ENCODE data around the gene MFSD1.
"Not testable (repeated sequence)": the region's sequence is repeated elsewhere in the genome, so short reads cannot be mapped to it uniquely, and the experiment has no call there.

Gene MFSD1

DNA sequence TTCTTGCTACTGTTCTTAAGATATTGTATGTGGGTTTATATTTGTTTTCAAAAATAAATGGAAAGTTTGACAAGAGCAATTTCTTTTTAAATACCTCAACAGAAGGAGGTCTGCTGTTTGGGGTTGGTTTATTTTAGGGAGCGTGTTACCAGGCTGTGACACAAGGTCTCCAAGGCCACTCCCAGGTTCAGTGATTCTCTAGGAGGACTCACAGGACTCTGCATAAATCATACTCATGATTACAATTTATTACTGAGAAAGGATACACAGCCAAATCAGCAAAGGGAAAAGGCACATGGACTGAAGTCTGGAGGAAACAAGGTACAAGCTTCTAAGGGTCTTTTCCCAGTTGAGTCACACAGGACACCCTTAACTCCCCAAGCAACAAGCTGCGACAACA is 18.8 kb upstream of the MFSD1 start:
- Histone ChIP-seq H3K4me3 (no peak overlapping the region), H3K4me1 (no peaks in the 10 kb centered on the region), H3K36me3 (replicated peaks) (no peaks in the 10 kb centered on the region), H3K9me3 (no peaks in the 10 kb centered on the region), H3K27me3 (ENCODE audit: low read depth) (no peaks in the 10 kb centered on the region)
- in situ Hi-C loops (cut with MboI; ENCODE audit: low sequenced_read_pairs) = loop anchor here (25.0 kb wide), 1 partner anchor 246 kb away; no protein-coding TSS in a partner anchor
- no peak for DNase-seq (ENCODE audit: low spot score in 2 of 2)

DNA sequence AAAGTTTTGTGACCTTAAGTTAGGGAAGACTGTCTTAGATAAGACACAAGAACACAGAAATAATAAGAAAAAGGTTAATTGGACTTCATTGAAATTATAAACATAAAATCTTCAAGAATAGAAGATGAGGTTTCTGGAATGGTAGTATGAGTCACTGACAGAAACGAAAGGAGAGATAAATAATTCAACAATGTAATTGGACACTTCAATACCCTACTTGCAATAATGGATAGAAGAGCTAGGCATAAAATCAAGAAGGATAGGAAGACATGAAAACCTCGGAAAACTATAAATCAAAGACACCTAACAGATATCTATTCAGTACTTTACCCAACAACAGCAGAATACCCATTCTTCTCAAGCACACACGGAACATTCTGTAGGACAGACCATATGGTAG is 15.9 kb upstream of the MFSD1 start:
- H3K36me3 ChIP-seq (replicated peaks) = no peaks in the 10 kb centered on the region
- H3K4me3 ChIP-seq = no peak overlapping the region
- H3K4me1 ChIP-seq = no peaks in the 10 kb centered on the region; the same call in 1 of the 2 replicates
- in situ Hi-C loops (cut with MboI; ENCODE audit: low sequenced_read_pairs) = loop anchor here (25.0 kb wide), 1 partner anchor 249 kb away; no protein-coding TSS in a partner anchor
- no peaks in the 10 kb centered on the region for H3K27me3 ChIP-seq (ENCODE audit: low read depth)
- no peaks in the 10 kb centered on the region for H3K9me3 ChIP-seq
- DNase-seq (ENCODE audit: low spot score in 2 of 2) = no peak

DNA sequence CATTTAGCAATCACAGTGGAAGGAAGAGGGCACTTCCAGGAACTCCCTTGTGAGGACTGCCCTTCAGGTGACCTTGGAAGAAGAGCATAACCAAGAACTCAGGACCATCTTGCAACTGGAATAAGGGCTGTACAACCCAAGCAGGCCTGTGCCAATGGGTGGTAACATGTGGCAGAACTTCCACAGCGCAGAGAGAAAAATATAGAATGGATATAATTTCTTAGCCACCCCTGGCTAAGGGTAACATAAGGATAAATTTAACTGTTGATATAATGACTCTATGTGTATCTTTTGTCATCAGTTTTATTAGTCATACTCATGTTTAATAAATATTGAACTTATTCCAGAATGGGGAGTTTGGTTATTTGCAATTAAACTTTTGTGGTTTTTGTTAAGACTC is 13.4 kb upstream of the MFSD1 start:
- H3K27me3 ChIP-seq (ENCODE audit: low read depth) = no peaks in the 10 kb centered on the region
- no peaks in the 10 kb centered on the region for H3K36me3 ChIP-seq (replicated peaks)
- H3K4me1 ChIP-seq = no peaks in the 10 kb centered on the region; the same call in 1 of the 2 replicates
- H3K4me3 ChIP-seq = no peak overlapping the region
- in situ Hi-C loops (cut with MboI; ENCODE audit: low sequenced_read_pairs) = loop anchor here (25.0 kb wide), 1 partner anchor 251 kb away; no protein-coding TSS in a partner anchor
- DNase-seq (ENCODE audit: low spot score in 2 of 2) = no peak
- no peaks in the 10 kb centered on the region for H3K9me3 ChIP-seq

DNA sequence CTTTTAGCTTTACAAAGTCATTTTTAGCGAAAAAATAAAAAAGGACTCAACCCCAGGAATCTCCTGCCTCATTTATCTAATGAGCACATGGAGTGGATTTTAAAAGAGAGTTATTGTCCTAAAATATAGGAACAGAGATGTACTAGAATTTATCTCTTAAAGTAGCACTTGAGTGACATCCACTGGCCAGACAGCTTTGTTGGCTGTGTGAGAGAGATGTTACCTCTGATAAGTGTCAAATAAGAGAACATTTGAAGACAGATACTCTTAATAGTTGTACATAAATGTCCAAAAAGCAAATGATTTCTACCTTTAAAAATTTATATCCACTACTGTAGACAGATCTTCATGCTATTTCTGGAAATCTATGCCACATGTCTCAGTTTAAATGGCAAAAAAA is 12.3 kb upstream of the MFSD1 start:
- H3K4me1 ChIP-seq = no peaks in the 10 kb centered on the region; the same call in 1 of the 2 replicates
- H3K9me3 ChIP-seq = no peaks in the 10 kb centered on the region
- in situ Hi-C loops (cut with MboI; ENCODE audit: low sequenced_read_pairs) = loop anchor here (25.0 kb wide), 1 partner anchor 252 kb away; no protein-coding TSS in a partner anchor
- H3K36me3 ChIP-seq (replicated peaks) = no peaks in the 10 kb centered on the region
- H3K27me3 ChIP-seq (ENCODE audit: low read depth) = no peaks in the 10 kb centered on the region
- DNase-seq (ENCODE audit: low spot score in 2 of 2) = no peak
- no peak overlapping the region for H3K4me3 ChIP-seq

DNA sequence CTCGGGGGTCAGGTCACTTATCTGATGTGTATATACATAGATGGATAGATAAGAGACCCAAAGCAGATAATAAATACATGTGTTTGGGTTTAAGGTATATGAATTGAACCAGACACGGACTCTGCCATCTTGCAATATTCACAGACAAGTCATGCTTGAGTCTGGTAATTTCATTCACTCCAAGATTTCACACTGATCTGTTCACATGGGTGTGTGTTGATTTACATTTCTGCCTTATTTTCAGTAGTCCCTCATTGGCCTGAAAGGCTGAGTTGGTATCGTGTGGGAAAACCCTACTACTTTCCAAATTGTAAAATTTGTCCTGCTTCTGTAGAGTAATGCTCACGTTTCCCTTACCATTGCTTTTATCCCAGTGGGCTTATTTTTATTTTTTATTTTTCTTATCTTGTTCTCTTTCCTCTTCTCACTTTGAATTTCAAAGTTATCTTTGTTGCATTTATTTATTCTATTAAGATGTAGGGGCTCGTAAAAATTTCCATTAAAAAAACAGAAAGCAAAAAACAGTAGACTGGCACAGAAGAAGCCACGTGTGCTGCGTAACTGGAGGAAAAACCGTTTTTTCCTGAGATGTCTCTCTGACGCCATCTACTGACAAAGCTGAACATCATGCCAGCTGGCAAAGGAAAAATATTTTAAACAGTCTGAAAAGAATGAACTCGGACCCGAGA is 10.8 kb upstream of the MFSD1 start:
- H3K4me1 ChIP-seq = no peaks in the 10 kb centered on the region; the same call in 1 of the 2 replicates
- H3K9me3 ChIP-seq = no peaks in the 10 kb centered on the region
- no peak overlapping the region for H3K4me3 ChIP-seq
- in situ Hi-C loops (cut with MboI; ENCODE audit: low sequenced_read_pairs) = loop anchor here (25.0 kb wide), 1 partner anchor 254 kb away; no protein-coding TSS in a partner anchor
- DNase-seq (ENCODE audit: low spot score in 2 of 2) = peak; percentile 46 to 70
- H3K36me3 ChIP-seq (replicated peaks) = no peaks in the 10 kb centered on the region
- H3K27me3 ChIP-seq (ENCODE audit: low read depth) = no peaks in the 10 kb centered on the region

DNA sequence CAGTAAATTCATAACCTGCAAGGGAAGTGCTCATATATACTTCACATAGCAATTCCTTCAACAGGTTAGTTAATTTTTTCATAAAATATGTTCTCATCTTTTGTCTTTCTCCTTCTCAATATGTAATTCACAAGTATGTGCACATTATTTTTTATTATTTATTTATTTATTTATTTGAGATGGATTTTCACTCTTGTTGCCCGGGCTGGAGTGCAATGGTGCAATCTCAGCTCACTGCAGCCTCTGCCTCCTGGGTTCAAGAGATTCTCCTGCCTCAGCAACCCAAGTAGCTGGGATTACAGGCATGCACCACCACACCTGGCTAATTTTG is 10.3 kb upstream of the MFSD1 start:
- not testable (repeated sequence) for DNase-seq (ENCODE audit: low spot score in 2 of 2); H3K36me3 ChIP-seq (replicated peaks); H3K4me3 ChIP-seq; H3K4me1 ChIP-seq; H3K27me3 ChIP-seq (ENCODE audit: low read depth); H3K9me3 ChIP-seq
- in situ Hi-C loops (cut with MboI; ENCODE audit: low sequenced_read_pairs) = loop anchor here (25.0 kb wide), 1 partner anchor 254 kb away; no protein-coding TSS in a partner anchor

DNA sequence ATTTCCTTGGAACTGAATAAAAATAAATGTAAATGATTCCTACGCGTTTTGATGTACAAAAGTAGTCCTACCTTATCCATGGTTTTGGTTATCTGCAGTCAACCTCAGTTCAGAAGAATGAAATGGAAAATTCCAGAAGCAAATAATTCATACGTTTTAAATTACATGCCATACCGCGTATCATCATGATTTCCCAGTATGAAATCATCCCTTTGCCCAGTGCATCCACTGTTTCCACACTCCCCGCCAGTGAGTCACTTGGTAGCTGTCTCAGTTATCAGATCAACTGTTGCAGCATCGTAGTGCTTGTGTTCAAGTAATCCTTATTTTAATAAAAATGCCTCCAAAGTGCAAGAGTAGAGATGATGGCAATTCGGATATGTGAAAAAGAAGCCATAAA is 9.1 kb upstream of the MFSD1 start:
- Histone ChIP-seq H3K27me3 (ENCODE audit: low read depth) (no peaks in the 10 kb centered on the region), H3K36me3 (replicated peaks) (no peaks in the 10 kb centered on the region), H3K4me3 (no peak overlapping the region), H3K4me1 (no peaks in the 10 kb centered on the region; the same call in 1 of the 2 replicates), H3K9me3 (no peaks in the 10 kb centered on the region)
- in situ Hi-C loops (cut with MboI; ENCODE audit: low sequenced_read_pairs) = loop anchor here (25.0 kb wide), 1 partner anchor 255 kb away; no protein-coding TSS in a partner anchor
- DNase-seq (ENCODE audit: low spot score in 2 of 2) = no peak

DNA sequence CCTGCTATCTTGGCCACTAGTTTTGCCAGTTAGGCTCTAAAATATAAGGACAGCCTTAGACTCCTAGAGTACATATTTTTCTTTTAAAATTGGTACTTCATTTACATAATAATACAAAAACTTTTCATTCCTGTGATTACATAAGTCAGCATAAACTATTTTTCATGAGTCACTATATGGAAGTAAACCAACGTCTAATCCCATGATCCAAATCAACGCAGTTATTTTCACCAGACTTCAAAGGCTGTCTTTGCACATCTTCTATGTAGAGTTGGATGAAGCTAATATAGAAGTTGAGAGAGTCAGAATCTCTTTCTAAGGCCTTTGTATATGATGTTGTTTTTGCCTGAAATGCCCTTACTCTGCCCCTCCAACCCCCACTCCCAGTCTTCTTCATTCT is 7.6 kb upstream of the MFSD1 start:
- in situ Hi-C loops (cut with MboI; ENCODE audit: low sequenced_read_pairs) = loop anchor here (25.0 kb wide), 1 partner anchor 257 kb away; no protein-coding TSS in a partner anchor
- no peaks in the 10 kb centered on the region; the same call in 1 of the 2 replicates for H3K4me1 ChIP-seq
- DNase-seq (ENCODE audit: low spot score in 2 of 2) = no peak
- no peak overlapping the region for H3K4me3 ChIP-seq
- H3K36me3 ChIP-seq (replicated peaks) = no peaks in the 10 kb centered on the region
- H3K27me3 ChIP-seq (ENCODE audit: low read depth) = no peaks in the 10 kb centered on the region
- H3K9me3 ChIP-seq = no peaks in the 10 kb centered on the region

DNA sequence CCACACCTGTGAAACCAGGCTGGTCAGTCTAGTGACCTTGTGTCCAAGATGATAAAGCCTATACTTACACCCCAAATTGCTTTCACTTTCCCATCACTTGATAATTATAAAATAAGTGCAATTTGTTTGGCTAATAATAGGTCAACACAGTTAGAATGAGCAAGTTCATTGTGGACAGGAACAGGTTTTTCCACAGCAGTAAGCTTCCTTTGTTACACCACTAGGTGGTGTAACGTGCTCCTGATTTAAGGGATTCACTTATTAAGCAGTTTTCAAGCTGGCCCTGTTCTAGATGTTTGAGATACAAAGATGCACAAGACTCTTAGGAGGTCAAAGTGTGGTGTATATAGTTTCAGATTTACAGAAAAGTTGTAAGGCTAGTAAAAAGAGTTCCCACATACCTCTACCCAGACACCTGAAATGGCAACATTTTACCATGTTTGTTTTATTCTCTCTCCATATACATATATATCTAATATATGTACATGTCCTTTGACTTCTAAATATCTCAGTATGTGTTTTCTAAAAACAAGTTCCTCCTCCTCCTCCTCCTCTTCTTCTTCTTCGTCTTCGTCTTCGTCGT is 6.8 kb upstream of the MFSD1 start:
- Histone ChIP-seq H3K9me3 (no peaks in the 10 kb centered on the region), H3K36me3 (replicated peaks) (no peaks in the 10 kb centered on the region), H3K27me3 (ENCODE audit: low read depth) (no peaks in the 10 kb centered on the region), H3K4me3 (no peak overlapping the region), H3K4me1 (no peaks in the 10 kb centered on the region; the same call in 1 of the 2 replicates)
- in situ Hi-C loops (cut with MboI; ENCODE audit: low sequenced_read_pairs) = loop anchor here (25.0 kb wide), 1 partner anchor 258 kb away; no protein-coding TSS in a partner anchor
- peak in 1 of 2 experiments; percentile 39 for DNase-seq (ENCODE audit: low spot score in 2 of 2)

DNA sequence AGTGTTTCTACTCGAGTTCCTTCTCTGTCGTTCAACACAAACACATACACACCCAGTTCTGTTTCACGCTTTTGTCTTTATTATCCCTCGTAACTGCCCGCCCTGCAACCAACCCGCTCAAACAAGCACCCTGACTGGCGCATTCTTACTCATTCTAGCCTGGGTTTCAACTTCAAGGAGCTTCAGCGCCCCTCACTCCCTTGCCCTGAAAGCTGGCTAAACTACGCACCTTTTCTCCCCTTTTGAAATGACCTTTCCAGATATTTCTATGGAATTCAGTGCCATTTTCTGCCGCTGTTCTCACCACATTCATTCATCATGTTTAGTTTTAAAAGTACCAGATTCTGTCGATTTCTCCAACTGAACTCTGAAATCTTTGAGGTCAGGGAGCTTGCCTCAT is 653 bp upstream of the MFSD1 start:
- no peak for DNase-seq (ENCODE audit: low spot score in 2 of 2)

DNA sequence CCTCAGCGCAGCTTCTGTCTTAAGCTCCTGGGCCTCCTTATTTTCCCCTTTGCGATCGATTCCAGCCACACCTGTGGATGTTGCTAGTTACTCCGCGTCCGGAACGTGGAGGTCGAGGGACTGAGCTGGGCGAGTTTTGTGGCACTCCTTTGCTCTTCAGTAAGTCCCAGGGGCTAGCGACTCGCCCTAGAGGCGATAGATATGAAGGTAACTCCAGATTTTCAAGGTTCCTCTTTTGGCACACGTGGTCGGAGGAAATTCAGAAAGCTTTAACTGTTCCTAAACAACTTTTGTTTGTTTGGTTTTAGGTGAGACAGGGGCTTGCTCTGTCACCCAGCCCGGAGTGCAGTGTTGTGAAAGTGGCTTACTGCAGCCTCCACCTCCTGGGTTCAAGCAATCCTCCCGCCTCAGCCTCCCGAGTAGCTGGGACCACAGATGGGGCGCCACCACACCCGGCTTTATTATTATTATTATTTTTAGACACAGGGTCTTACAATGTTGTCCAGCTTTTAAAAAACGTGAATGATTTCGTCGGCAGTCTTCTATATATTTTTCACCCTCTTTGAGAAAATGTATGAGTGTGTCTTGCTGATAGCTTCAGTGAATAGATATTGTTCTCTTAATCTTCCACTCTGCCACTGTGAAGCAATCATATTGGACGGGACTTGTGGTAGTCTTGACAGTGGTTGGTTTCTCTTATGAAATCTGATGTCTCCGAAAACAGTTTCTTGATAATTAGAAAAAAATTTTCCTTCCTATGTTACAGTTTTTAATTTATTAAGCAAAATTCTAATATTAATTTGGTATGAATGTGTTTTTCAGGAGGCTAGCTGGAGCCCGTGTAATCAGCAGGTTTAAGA is 785 bp downstream of the MFSD1 start:
- no peaks in the 10 kb centered on the region for H3K9me3 ChIP-seq
- peaks cover 15% of the 10 kb centered on the region for H3K4me1 ChIP-seq
- no peaks in the 10 kb centered on the region for H3K36me3 ChIP-seq (replicated peaks)
- peak in 1 of 2 experiments; percentile 25 for DNase-seq (ENCODE audit: low spot score in 2 of 2)
- in situ Hi-C loops (cut with MboI; ENCODE audit: low sequenced_read_pairs) = loop anchor here (25.0 kb wide), 1 partner anchor 1190 kb away; no protein-coding TSS in a partner anchor
- H3K4me3 ChIP-seq = peak overlapping the region; percentile 74
- H3K27me3 ChIP-seq (ENCODE audit: low read depth) = no peaks in the 10 kb centered on the region

More for the DNA sequence above, 653 bp upstream of the MFSD1 start:
- no peaks in the 10 kb centered on the region for H3K36me3 ChIP-seq (replicated peaks)
- H3K27me3 ChIP-seq (ENCODE audit: low read depth) = no peaks in the 10 kb centered on the region
- no peaks in the 10 kb centered on the region for H3K9me3 ChIP-seq
- in situ Hi-C loops (cut with MboI; ENCODE audit: low sequenced_read_pairs) = loop anchor here (25.0 kb wide), 1 partner anchor 1189 kb away; no protein-coding TSS in a partner anchor
- peaks cover 15% of the 10 kb centered on the region for H3K4me1 ChIP-seq
- peak overlapping the region; percentile 74 for H3K4me3 ChIP-seq

DNA sequence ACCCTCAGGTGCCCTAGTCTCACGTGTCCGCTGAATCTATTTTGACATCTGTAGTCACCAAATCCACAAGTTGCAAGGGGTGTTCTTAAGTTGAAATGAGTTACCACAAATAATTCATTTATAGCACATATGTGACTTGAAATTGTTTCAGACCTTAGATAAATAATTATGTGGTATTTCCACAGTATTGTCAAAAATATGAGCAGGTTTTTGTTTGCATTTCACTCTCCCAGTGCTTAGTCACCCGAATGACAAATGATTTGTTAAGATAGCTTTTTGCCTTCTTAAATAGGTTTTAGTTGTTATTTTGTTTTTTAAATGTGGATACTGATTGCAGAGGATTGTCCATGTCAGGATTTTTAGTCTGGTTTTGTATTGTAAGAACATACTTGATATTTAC is 2.6 kb downstream of the MFSD1 start:
- no peaks in the 10 kb centered on the region for H3K27me3 ChIP-seq (ENCODE audit: low read depth)
- H3K4me1 ChIP-seq = peaks cover 15% of the 10 kb centered on the region
- in situ Hi-C loops (cut with MboI; ENCODE audit: low sequenced_read_pairs) = loop anchor here (25.0 kb wide), 1 partner anchor 1192 kb away; no protein-coding TSS in a partner anchor
- H3K36me3 ChIP-seq (replicated peaks) = peaks cover 3% of the 10 kb centered on the region
- H3K4me3 ChIP-seq = no peak overlapping the region
- no peaks in the 10 kb centered on the region for H3K9me3 ChIP-seq
- no peak for DNase-seq (ENCODE audit: low spot score in 2 of 2)

DNA sequence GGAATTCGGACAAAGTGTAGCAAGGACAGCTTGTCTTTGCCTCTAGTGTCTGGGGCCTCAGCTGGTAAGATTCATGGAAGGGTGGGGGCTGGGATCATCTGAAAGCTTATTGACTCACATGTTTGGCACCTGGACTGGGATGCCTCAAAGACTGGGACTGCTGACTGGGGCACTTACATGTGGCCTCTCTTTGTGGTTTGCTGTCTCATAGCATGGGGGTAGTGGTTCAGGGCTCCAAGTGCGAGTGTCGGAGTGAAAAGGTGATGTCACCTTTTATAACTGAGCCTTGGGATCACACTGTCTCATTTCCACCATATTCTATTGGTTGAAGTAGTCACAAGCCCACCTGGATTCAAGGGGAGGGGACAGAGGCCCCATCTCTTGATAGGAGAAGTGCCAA is 6.8 kb downstream of the MFSD1 start:
- Histone ChIP-seq H3K4me3 (no peak overlapping the region), H3K36me3 (replicated peaks) (peaks cover 3% of the 10 kb centered on the region), H3K27me3 (ENCODE audit: low read depth) (no peaks in the 10 kb centered on the region), H3K9me3 (no peaks in the 10 kb centered on the region), H3K4me1 (no peaks in the 10 kb centered on the region)
- no peak for DNase-seq (ENCODE audit: low spot score in 2 of 2)
- in situ Hi-C loops (cut with MboI; ENCODE audit: low sequenced_read_pairs) = loop anchor here (25.0 kb wide), 1 partner anchor 1196 kb away; no protein-coding TSS in a partner anchor
